Gastrocnemius medialis (tissue), 4 donors: ENCODE measurements around the gene PDZK1IP1.

Source experiments
- CTCF ChIP-seq, 5 experiments: fragments of 450-650 bp in 3 of 5; fragments of 200-600 bp in 2 of 5; sonication (generic) in 2 of 5; IDR thresholded peaks in 4 of 5; conservative IDR thresholded peaks in 1 of 5; 1 replicate in 4 of 5; 2 replicates in 1 of 5; pipeline ENCODE4 v1.5.1; 2016 to 2019; ENCODE audit warnings: antibody characterized with exemption in 5 of 5, mild to moderate bottlenecking in 3 of 5, moderate library complexity in 3 of 5
- POLR2A ChIP-seq, 2 donors: fragments of 450-650 bp; IDR thresholded peaks; one replicate each; pipeline ENCODE4 v1.6.1; 2017; ENCODE audit warnings: antibody characterized with exemption in 2 of 2, mild to moderate bottlenecking in 2 of 2, moderate library complexity in 2 of 2

GRCh38 chr1:47201179-47201578 lies 11.3 kb upstream of the PDZK1IP1 start:
- TF ChIP-seq POLR2A (IDR thresholded peaks at IDR 0.05), result no peak
- no peak for TF ChIP-seq CTCF (IDR thresholded peaks at IDR 0.05 in 4 of 5, conservative IDR thresholded peaks at IDR 0.05 in 1 of 5)
